B cell (primary cell): ENCODE measurements around the gene GLOD4. TPM values are rescaled to one million over a fixed set of nuclear protein-coding genes. Genes with fewer than 3 reads are reported as not detected.

Experiments used
- ATAC-seq: fragments of 200-7000 bp; cut with Tn5 transposase; one replicate; pipeline ENCODE4 v1.10.0; 2021; ENCODE audit warnings: low read depth, mild to moderate bottlenecking, moderate number of reproducible peaks, moderate library complexity
- CTCF ChIA-PET: fragments of 350-600 bp; sonication (Branson Sonifier 250); formaldehyde crosslinking; loops from one replicate; lab custom pipeline; 2021; ENCODE audit warnings: antibody characterized with exemption, inconsistent platforms; lab: Charles Lee
- POLR2A ChIA-PET: fragments of 350-600 bp; sonication (Branson Sonifier 250); formaldehyde crosslinking; loops from one replicate; lab custom pipeline; 2021; ENCODE audit warnings: antibody characterized with exemption; lab: Charles Lee
- DNase-seq: peaks from one replicate; pipeline ENCODE4 v3.0.0; 2013
- H2AFZ ChIP-seq: 2 replicates; pipeline ENCODE4 v1.6.1; 2012; ENCODE audit warnings: mild to moderate bottlenecking, low read depth, low read length; ENCODE audit not compliant: insufficient read depth, poor library complexity, severe bottlenecking
- H3K27ac ChIP-seq, 2 donors: 1 replicate in 1 of 2; 2 replicates in 1 of 2; pipeline ENCODE4 v1.5.1; 2012 to 2013; ENCODE audit warnings: low read length in 2 of 2, mild to moderate bottlenecking in 2 of 2, moderate library complexity in 1 of 2
- H3K27me3 ChIP-seq, 4 experiments: fragments of 200-600 bp in 1 of 4; sonication (generic) in 1 of 4; replicated peaks in 1 of 4; 1 replicate in 2 of 4; 2 replicates in 2 of 4; pipeline versions ENCODE4 v1.6.1 to v1.7.0; 2013 to 2016; ENCODE audit warnings: low read length in 3 of 4, mild to moderate bottlenecking in 2 of 4, mixed read lengths in 1 of 4, moderate library complexity in 1 of 4; ENCODE audit not compliant: insufficient read depth in 4 of 4, control insufficient read depth in 3 of 4; ENCODE audit errors: control extremely low read depth in 1 of 4
- H3K36me3 ChIP-seq, 2 experiments: replicated peaks in 1 of 2; 1 replicate in 1 of 2; 2 replicates in 1 of 2; pipeline versions ENCODE4 v1.6.1 to v1.7.1; 2013; ENCODE audit warnings: low read length in 1 of 2; ENCODE audit not compliant: insufficient read depth in 2 of 2, control insufficient read depth in 1 of 2; ENCODE audit errors: control extremely low read depth in 1 of 2, extremely low read depth in 1 of 2
- H3K4me1 ChIP-seq, 2 donors: fragments of 200-600 bp in 1 of 2; sonication (generic) in 1 of 2; 1 replicate in 1 of 2; 2 replicates in 1 of 2; pipeline versions ENCODE4 v1.5.1 to v1.6.1; 2013 to 2017; ENCODE audit warnings: low read length in 2 of 2; ENCODE audit not compliant: control insufficient read depth in 2 of 2, insufficient read depth in 2 of 2
- H3K4me2 ChIP-seq: replicated peaks from 2 replicates; pipeline ENCODE3; 2012; ENCODE audit warnings: mild to moderate bottlenecking, low read depth, low read length; ENCODE audit not compliant: poor library complexity, severe bottlenecking
- H3K4me3 ChIP-seq, 5 experiments: fragments of 200-600 bp in 1 of 5; sonication (generic) in 1 of 5; 1 replicate in 3 of 5; 2 replicates in 2 of 5; pipeline versions ENCODE4 v1.5.1 to v1.7.0; 2011 to 2016; ENCODE audit warnings: low read length in 4 of 5, mild to moderate bottlenecking in 4 of 5, low read depth in 2 of 5, control low read depth in 1 of 5, moderate library complexity in 1 of 5; ENCODE audit not compliant: insufficient read depth in 1 of 5; ENCODE audit errors: control extremely low read depth in 1 of 5, extremely low read depth in 1 of 5
- H3K79me2 ChIP-seq: fragments of 200-600 bp; sonication (generic); one replicate; pipeline ENCODE4 v1.6.0; 2016; ENCODE audit warnings: low read length; ENCODE audit not compliant: control insufficient read depth, insufficient read depth
- H3K9ac ChIP-seq: fragments of 200-600 bp; sonication (generic); 2 replicates; pipeline ENCODE4 v1.6.1; 2017; ENCODE audit warnings: mild to moderate bottlenecking, low read length, moderate library complexity
- H3K9me3 ChIP-seq, 3 donors: one replicate each; pipeline versions ENCODE4 v1.6.1 to v1.7.1; 2013; ENCODE audit warnings: low read length in 2 of 3; ENCODE audit not compliant: control insufficient read depth in 2 of 3, insufficient read depth in 1 of 3; ENCODE audit errors: control extremely low read depth in 1 of 3
- H4K20me1 ChIP-seq: 2 replicates; pipeline ENCODE4 v1.6.0; 2012; ENCODE audit warnings: mild to moderate bottlenecking, low read length; ENCODE audit not compliant: insufficient read depth, control insufficient read depth, poor library complexity, severe bottlenecking
- H3K27ac Mint-ChIP-seq: one replicate; pipeline ENCODE4 v1.8.0; 2021; ENCODE audit warnings: mixed read lengths
- H3K27me3 Mint-ChIP-seq: one replicate; pipeline ENCODE4 v1.8.0; 2021; ENCODE audit warnings: mixed read lengths
- H3K4me1 Mint-ChIP-seq: one replicate; pipeline ENCODE4 v1.8.0; 2021; ENCODE audit warnings: mixed read lengths
- H3K4me3 Mint-ChIP-seq: one replicate; pipeline ENCODE4 v1.8.0; 2021; ENCODE audit warnings: mixed read lengths
- H3K9me3 Mint-ChIP-seq: one replicate; pipeline ENCODE4 v1.8.0; 2022; ENCODE audit warnings: mixed read lengths; ENCODE audit not compliant: insufficient read depth
- EZH2 ChIP-seq: IDR thresholded peaks from 2 replicates; pipeline ENCODE4 v1.6.1; 2012; ENCODE audit warnings: borderline replicate concordance, low read depth, mild to moderate bottlenecking, moderate library complexity, low read length; ENCODE audit not compliant: insufficient read depth, poor library complexity, severe bottlenecking
- WGBS: methylation state at CpG from one replicate; pipeline ENCODE4 v1.1.5; 2013; ENCODE audit warnings: missing lambda C conversion rate; ENCODE audit not compliant: insufficient coverage; 5-methylcytosine and 5-hydroxymethylcytosine counted together
- intact Hi-C: fragments of 100-400 bp; cut with micrococcal nuclease; formaldehyde crosslinking; loops from one replicate; pipeline ENCODE4 v1.10.0; 2022
- polyA plus RNA-seq: library from polyadenylated mRNA; depleted of rRNA; stranded (reverse); fragments of >200 nt; gene quantifications from 2 replicates; pipeline ENCODE4 v1.2.3, GENCODE V29; 2012
- total RNA-seq, 2 donors: library from RNA; stranded (reverse); fragments of 120-200 nt in 1 of 2; gene quantifications; 1 replicate in 1 of 2; 2 replicates in 1 of 2; pipeline versions ENCODE4 v1.2.3 to v1.2.4, GENCODE V29; 2013 to 2022
- TF ChIP-seq, protein P1 (sequence below): fragments of 200-600 bp; IDR thresholded peaks from one replicate; pipeline ENCODE4 v1.8.0; 2022; ENCODE audit warnings: antibody characterized with exemption, mild to moderate bottlenecking

GLOD4 gene
- total and polyA plus RNA-seq, 2 donors (not counting 1 experiment from before 2014, with no cell fraction given) = 24.0 to 77.4 TPM

DNA sequence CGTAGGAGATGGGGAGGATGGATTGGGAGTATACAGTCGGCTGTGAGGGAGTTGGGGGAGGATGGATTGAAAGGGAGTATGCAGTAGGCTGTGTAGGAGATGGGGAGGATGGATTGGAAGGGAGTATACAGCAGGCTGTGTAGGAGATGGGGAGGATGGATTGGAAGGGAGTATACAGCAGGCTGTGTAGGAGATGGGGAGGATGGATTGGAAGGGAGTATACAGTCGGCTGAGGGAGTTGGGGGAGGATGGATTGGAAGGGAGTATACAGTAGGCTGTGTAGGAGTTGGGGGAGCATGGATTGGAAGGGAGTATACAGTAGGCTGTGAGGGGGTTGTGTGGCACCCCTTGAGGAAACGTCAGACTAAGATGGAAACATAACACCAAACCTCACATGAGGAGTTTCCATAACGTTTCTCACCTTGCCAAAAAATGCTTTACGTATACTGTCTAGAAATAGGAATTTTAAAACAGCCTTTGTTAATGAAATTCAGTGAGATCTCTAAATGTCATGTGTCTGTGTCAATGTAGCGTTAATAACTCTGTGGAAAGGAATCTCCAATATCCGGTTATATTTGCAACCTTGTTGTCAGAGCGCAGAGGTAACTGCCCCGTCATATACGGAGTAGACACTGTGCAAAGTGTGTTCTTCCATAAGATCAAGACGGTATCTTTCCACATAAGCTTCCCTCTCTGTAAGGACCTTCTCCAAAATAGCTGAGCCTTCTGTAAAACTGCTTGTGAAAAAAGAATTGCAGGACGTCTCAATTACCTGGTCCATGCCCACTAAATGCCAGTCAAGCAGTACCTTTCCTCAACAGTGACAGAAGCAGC is 61.2 kb downstream of the GLOD4 start:
- no peak for ATAC-seq
- TF ChIP-seq EZH2 = no peak
- TF ChIP-seq, protein P1, sequence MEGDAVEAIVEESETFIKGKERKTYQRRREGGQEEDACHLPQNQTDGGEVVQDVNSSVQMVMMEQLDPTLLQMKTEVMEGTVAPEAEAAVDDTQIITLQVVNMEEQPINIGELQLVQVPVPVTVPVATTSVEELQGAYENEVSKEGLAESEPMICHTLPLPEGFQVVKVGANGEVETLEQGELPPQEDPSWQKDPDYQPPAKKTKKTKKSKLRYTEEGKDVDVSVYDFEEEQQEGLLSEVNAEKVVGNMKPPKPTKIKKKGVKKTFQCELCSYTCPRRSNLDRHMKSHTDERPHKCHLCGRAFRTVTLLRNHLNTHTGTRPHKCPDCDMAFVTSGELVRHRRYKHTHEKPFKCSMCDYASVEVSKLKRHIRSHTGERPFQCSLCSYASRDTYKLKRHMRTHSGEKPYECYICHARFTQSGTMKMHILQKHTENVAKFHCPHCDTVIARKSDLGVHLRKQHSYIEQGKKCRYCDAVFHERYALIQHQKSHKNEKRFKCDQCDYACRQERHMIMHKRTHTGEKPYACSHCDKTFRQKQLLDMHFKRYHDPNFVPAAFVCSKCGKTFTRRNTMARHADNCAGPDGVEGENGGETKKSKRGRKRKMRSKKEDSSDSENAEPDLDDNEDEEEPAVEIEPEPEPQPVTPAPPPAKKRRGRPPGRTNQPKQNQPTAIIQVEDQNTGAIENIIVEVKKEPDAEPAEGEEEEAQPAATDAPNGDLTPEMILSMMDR = no peak
- no peak for DNase-seq
- Histone ChIP-seq H2AFZ (no peak overlapping the region), H3K9ac (no peak overlapping the region), H3K27ac (no peak overlapping the region), H3K4me3 (no peak overlapping the region), H3K79me2 (no peaks in the 10 kb centered on the region), H3K36me3 (no peaks in the 10 kb centered on the region), H3K27me3 (peaks cover 0 to 3% (median 0%) of the 10 kb centered on the region in 4 experiments), H4K20me1 (no peaks in the 10 kb centered on the region), H3K4me1 (no peaks in the 10 kb centered on the region), H3K4me2 (no peak overlapping the region), H3K9me3 (peaks cover 0 to 3% (median 0%) of the 10 kb centered on the region in 3 donors)
- 94% methylated on average over 10 of the region's 13 CpGs for WGBS
- H3K9me3 Mint-ChIP-seq = no peaks in the 10 kb centered on the region
- peaks cover 4% of the 10 kb centered on the region for H3K4me1 Mint-ChIP-seq
- ChIA-PET CTCF (interaction anchor here (1.0 kb wide), 1 partner anchor 20 kb away, joined by 3 read pairs; no protein-coding TSS in a partner anchor), POLR2A (no interaction called here)
- H3K27ac Mint-ChIP-seq = no peak overlapping the region
- H3K4me3 Mint-ChIP-seq = no peak overlapping the region
- H3K27me3 Mint-ChIP-seq = no peaks in the 10 kb centered on the region
- intact Hi-C loops = no loop called here

- DNase-seq = no peak
- Histone ChIP-seq H3K27ac (no peak overlapping the region), H3K79me2 (peaks cover 16% of the 10 kb centered on the region), H3K4me3 (no peak overlapping the region), H3K4me2 (no peak overlapping the region), H4K20me1 (no peaks in the 10 kb centered on the region), H3K36me3 (no peaks in the 10 kb centered on the region), H3K9ac (no peak overlapping the region), H3K27me3 (no peaks in the 10 kb centered on the region), H3K9me3 (no peaks in the 10 kb centered on the region), H2AFZ (no peak overlapping the region), H3K4me1 (peaks cover 4 to 20% of the 10 kb centered on the region in 2 donors)
- intact Hi-C loops = no loop called here
- CTCF ChIA-PET = interaction anchor here (0.6 to 0.8 kb wide), 4 partner anchors 18 to 301 kb away, joined by 3 read pairs; no protein-coding TSS in a partner anchor
- Mint-ChIP-seq H3K4me1 (peaks cover 16% of the 10 kb centered on the region), H3K27me3 (no peaks in the 10 kb centered on the region), H3K4me3 (no peak overlapping the region), H3K27ac (no peak overlapping the region), H3K9me3 (no peaks in the 10 kb centered on the region)
- ATAC-seq = no peak
- TF ChIP-seq EZH2 = no peak
- TF ChIP-seq, protein P1 = no peak
- POLR2A ChIA-PET = no interaction called here
- 100% methylated on average over 2 of the region's 5 CpGs for WGBS
Measured at GRCh38 chr17:718075-718474, 64.0 kb downstream of the GLOD4 start.
